HG03520 (cell line): ENCODE measurements around the gene LAMA1.
"Not testable (repeated sequence)": the region's sequence is repeated elsewhere in the genome, so short reads cannot be mapped to it uniquely, and the experiment has no call there.

ENCODE experiments used
- ATAC-seq: cut with Tn5 transposase; IDR thresholded peaks from one replicate; pipeline ENCODE4 v1.9.1; 2021; ENCODE audit warnings: mild to moderate bottlenecking, moderate library complexity; ENCODE audit not compliant: unreplicated experiment

The LAMA1 gene

GRCh38 chr18:7117390-7118355, at the start of gene LAMA1:
LAMA1 (minus strand) TSS chr18:7117797; CDS start chr18:7117720, 77 bp downstream.
- ATAC-seq: no peak

GRCh38 chr18:7165846-7166393, 48.3 kb upstream of the LAMA1 start:
- no peak for ATAC-seq

GRCh38 chr18:7164323-7165004, 46.9 kb upstream of the LAMA1 start:
- no peak for ATAC-seq

- no peak for ATAC-seq
Observed at GRCh38 chr18:7158216-7158615, 40.6 kb upstream of the LAMA1 start.

- no peak for ATAC-seq
Observed at GRCh38 chr18:7157760-7158159, 40.2 kb upstream of the LAMA1 start.

- ATAC-seq: no peak
Observed at GRCh38 chr18:7155887-7156286, 38.3 kb upstream of the LAMA1 start.

GRCh38 chr18:7155092-7155491, 37.5 kb upstream of the LAMA1 start:
- no peak for ATAC-seq

- no peak for ATAC-seq
Observed at GRCh38 chr18:7152440-7152839, 34.8 kb upstream of the LAMA1 start.

- no peak for ATAC-seq
Observed at GRCh38 chr18:7147399-7147798, 29.8 kb upstream of the LAMA1 start.

- no peak for ATAC-seq
Observed at GRCh38 chr18:7146067-7146466, 28.5 kb upstream of the LAMA1 start.

- not testable (repeated sequence) for ATAC-seq
Observed at GRCh38 chr18:7144921-7145320, 27.3 kb upstream of the LAMA1 start.

GRCh38 chr18:7141287-7141686, 23.7 kb upstream of the LAMA1 start:
- ATAC-seq: no peak

GRCh38 chr18:7139409-7139808, 21.8 kb upstream of the LAMA1 start:
- ATAC-seq: no peak

- no peak for ATAC-seq
Observed at GRCh38 chr18:7133181-7133580, 15.6 kb upstream of the LAMA1 start.

GRCh38 chr18:7132356-7133150, 15.0 kb upstream of the LAMA1 start:
- ATAC-seq: no peak

GRCh38 chr18:7122376-7122775, 4.8 kb upstream of the LAMA1 start:
- ATAC-seq: no peak

- no peak for ATAC-seq
Observed at GRCh38 chr18:7116792-7117389, 706 bp downstream of the LAMA1 start.

- no peak for ATAC-seq
Observed at GRCh38 chr18:7116001-7116730, 1.4 kb downstream of the LAMA1 start.

- ATAC-seq: no peak
Observed at GRCh38 chr18:7112936-7113335, 4.7 kb downstream of the LAMA1 start.

GRCh38 chr18:7111134-7111533, 6.5 kb downstream of the LAMA1 start:
- no peak for ATAC-seq
